ENCODE data around the gene AMBP. TPM values are rescaled to one million over a fixed set of nuclear protein-coding genes. Genes with fewer than 3 reads are reported as not detected.

AMBP gene
- total and polyA plus RNA-seq, 2 donors (not counting 1 experiment from before 2014, with no cell fraction given): not detected

GRCh38 chr9:114122136-114123027 is 44.3 kb upstream of the AMBP start:
- Histone ChIP-seq H3K27me3 (replicated peaks in 1 of 4; ENCODE audit: control extremely low read depth in 1 of 4, control insufficient read depth in 3 of 4, insufficient read depth in 4 of 4, low read length in 3 of 4) (peaks cover 0 to 3% (median 0%) of the 10 kb centered on the region in 4 experiments), H3K79me2 (ENCODE audit: control insufficient read depth, insufficient read depth, low read length) (no peaks in the 10 kb centered on the region), H3K27ac (ENCODE audit: low read length in 2 of 2) (no peak overlapping the region), H3K4me3 (ENCODE audit: control extremely low read depth in 1 of 5, extremely low read depth in 1 of 5, insufficient read depth in 1 of 5, low read depth in 2 of 5, low read length in 4 of 5) (no peak overlapping the region), H4K20me1 (ENCODE audit: control insufficient read depth, insufficient read depth, low read length, poor library complexity, severe bottlenecking) (no peaks in the 10 kb centered on the region), H2AFZ (ENCODE audit: insufficient read depth, low read depth, low read length, poor library complexity, severe bottlenecking) (no peak overlapping the region), H3K36me3 (replicated peaks in 1 of 2; ENCODE audit: control extremely low read depth in 1 of 2, control insufficient read depth in 1 of 2, extremely low read depth in 1 of 2, insufficient read depth in 2 of 2, low read length in 1 of 2) (no peaks in the 10 kb centered on the region), H3K9ac (ENCODE audit: low read length) (no peak overlapping the region), H3K4me1 (ENCODE audit: control insufficient read depth in 2 of 2, insufficient read depth in 2 of 2, low read length in 2 of 2) (no peaks in the 10 kb centered on the region), H3K9me3 (ENCODE audit: control extremely low read depth in 1 of 3, control insufficient read depth in 2 of 3, insufficient read depth in 1 of 3, low read length in 2 of 3) (peaks cover 0 to 10% (median 0%) of the 10 kb centered on the region in 3 donors), H3K4me2 (replicated peaks; ENCODE audit: low read depth, low read length, poor library complexity, severe bottlenecking) (no peak overlapping the region)
- H3K4me3 Mint-ChIP-seq: no peak overlapping the region
- no peaks in the 10 kb centered on the region for H3K4me1 Mint-ChIP-seq
- peaks cover 25% of the 10 kb centered on the region for H3K27me3 Mint-ChIP-seq
- CTCF ChIA-PET: no interaction called here
- intact Hi-C loops (cut with micrococcal nuclease): no loop called here
- no peak for DNase-seq
- WGBS (ENCODE audit: insufficient coverage): 85% methylated on average over 8 of the region's 9 CpGs
- peaks cover under 1% of the 10 kb centered on the region for H3K9me3 Mint-ChIP-seq (ENCODE audit: insufficient read depth)
- H3K27ac Mint-ChIP-seq: no peak overlapping the region
- TF ChIP-seq CTCF (IDR thresholded peaks at IDR 0.05) (no peak), EZH2 (IDR thresholded peaks at IDR 0.05; ENCODE audit: borderline replicate concordance, insufficient read depth, low read depth, low read length, poor library complexity, severe bottlenecking) (no peak)
- POLR2A ChIA-PET: no interaction called here
- no peak for ATAC-seq (ENCODE audit: low read depth)
